Measurements from ENCODE around the gene NRN1L. TPM values are rescaled to one million over a fixed set of nuclear protein-coding genes. Genes with fewer than 3 reads are reported as not detected.

Gene NRN1L
- total RNA-seq, 4 donors from 2014 or later: 0.57 to 0.99 TPM; not detected in 2

- no peaks in the 10 kb centered on the region for H3K27me3 ChIP-seq
- 80 to 83% methylated on average over 1 of the region's 6 CpGs for WGBS, 2 donors
Observed at GRCh38 chr16:67878232-67878631, 6.5 kb upstream of the NRN1L start.

GRCh38 chr16:67878846-67879245 lies 5.8 kb upstream of the NRN1L start:
- intact Hi-C loops (cut with DNase I): no loop called here
- WGBS, 2 donors: 90 to 97% methylated on average over 5 to 8 of the region's 9 CpGs
- no peak for DNase-seq
- Histone ChIP-seq H3K27ac (no peak overlapping the region), H3K9me3 (no peaks in the 10 kb centered on the region), H3K27me3 (no peaks in the 10 kb centered on the region), H3K4me3 (no peak overlapping the region), H3K36me3 (peaks cover 54 to 82% (median 75%) of the 10 kb centered on the region in 3 donors), H3K4me1 (peaks cover 14 to 26% (median 18%) of the 10 kb centered on the region in 3 donors)
- TF ChIP-seq POLR2A (IDR thresholded peaks at IDR 0.05): no peak
- TF ChIP-seq CTCF (IDR thresholded peaks at IDR 0.05): no peak

More at GRCh38 chr16:67878232-67878631, 6.5 kb upstream of the NRN1L start:
- no peak overlapping the region for H3K27ac ChIP-seq
- TF ChIP-seq POLR2A (IDR thresholded peaks at IDR 0.05) (no peak), CTCF (IDR thresholded peaks at IDR 0.05) (no peak)
- no peaks in the 10 kb centered on the region for H3K9me3 ChIP-seq
- no peak for DNase-seq
- H3K36me3 ChIP-seq: peaks cover 54 to 76% (median 70%) of the 10 kb centered on the region in 3 donors
- intact Hi-C loops (cut with DNase I): no loop called here
- peaks cover 19 to 27% (median 20%) of the 10 kb centered on the region in 3 donors for H3K4me1 ChIP-seq
- H3K4me3 ChIP-seq: no peak overlapping the region

GRCh38 chr16:67879462-67879861 lies 5.2 kb upstream of the NRN1L start:
- WGBS, 2 donors: 90% methylated on average over 6 to 8 of the region's 12 CpGs
- Histone ChIP-seq H3K27me3 (no peaks in the 10 kb centered on the region), H3K27ac (no peak overlapping the region), H3K4me3 (no peak overlapping the region), H3K9me3 (no peaks in the 10 kb centered on the region), H3K36me3 (peaks cover 54 to 89% (median 75%) of the 10 kb centered on the region in 3 donors), H3K4me1 (peaks cover 14 to 26% (median 18%) of the 10 kb centered on the region in 3 donors)
- TF ChIP-seq CTCF (IDR thresholded peaks at IDR 0.05): no peak
- TF ChIP-seq POLR2A (IDR thresholded peaks at IDR 0.05): no peak
- no peak for DNase-seq
- intact Hi-C loops (cut with DNase I): no loop called here

- DNase-seq: no peak
- H3K27me3 ChIP-seq: no peaks in the 10 kb centered on the region
- H3K9me3 ChIP-seq: no peaks in the 10 kb centered on the region
- H3K4me3 ChIP-seq: no peak overlapping the region
- H3K27ac ChIP-seq: no peak overlapping the region
- WGBS, 2 donors: 83 to 86% methylated on average over 2 to 3 of the region's 5 CpGs
- peaks cover 54 to 92% (median 75%) of the 10 kb centered on the region in 3 donors for H3K36me3 ChIP-seq
- intact Hi-C loops (cut with DNase I): loop anchor here (5.0 kb wide), 1 partner anchor 42 kb away; no protein-coding TSS in a partner anchor
- TF ChIP-seq CTCF (IDR thresholded peaks at IDR 0.05) (no peak), POLR2A (IDR thresholded peaks at IDR 0.05) (no peak)
- peaks cover 12 to 26% (median 18%) of the 10 kb centered on the region in 3 donors for H3K4me1 ChIP-seq
Observed at GRCh38 chr16:67879936-67880335, 4.7 kb upstream of the NRN1L start.

GRCh38 chr16:67880584-67880983 lies 4.1 kb upstream of the NRN1L start:
- no peak for DNase-seq
- Histone ChIP-seq H3K4me3 (no peak overlapping the region), H3K27me3 (no peaks in the 10 kb centered on the region), H3K27ac (no peak overlapping the region), H3K36me3 (peaks cover 54 to 98% (median 75%) of the 10 kb centered on the region in 3 donors), H3K9me3 (no peaks in the 10 kb centered on the region), H3K4me1 (peaks cover 11 to 24% (median 13%) of the 10 kb centered on the region in 3 donors)
- intact Hi-C loops (cut with DNase I): loop anchor here (5.0 kb wide), 1 partner anchor 42 kb away; no protein-coding TSS in a partner anchor
- WGBS, 2 donors: 90 to 100% methylated on average over 2 to 3 of the region's 13 CpGs
- TF ChIP-seq CTCF (IDR thresholded peaks at IDR 0.05): no peak
- TF ChIP-seq POLR2A (IDR thresholded peaks at IDR 0.05): no peak

All from esophagus squamous epithelium (tissue), 5 donors.